PC-9 (cell line): ENCODE data around the gene AFF2. TPM values are rescaled to one million over a fixed set of nuclear protein-coding genes. Genes with fewer than 3 reads are reported as not detected.

Experiments used
- BruUV-seq: library from RNA; stranded (reverse); fragments of 400-500 nt; replicated peaks from 2 replicates; lab custom pipeline; 2021; lab: Mats Ljungman, UMichigan
- CTCF ChIA-PET: fragments of 300-600 bp; sonication (Branson Sonifier 250); formaldehyde crosslinking; loops from one replicate; lab custom pipeline; 2022; ENCODE audit warnings: antibody characterized with exemption; lab: Charles Lee
- POLR2A ChIA-PET: fragments of 300-600 bp; sonication (Branson Sonifier 250); formaldehyde crosslinking; loops from one replicate; lab custom pipeline; 2022; ENCODE audit warnings: antibody characterized with exemption; ENCODE audit not compliant: unreplicated experiment; lab: Charles Lee
- DNase-seq, 2 experiments: peaks; one replicate each; pipeline versions ENCODE4 v3.0.0 to v3.0.0-alpha.2; 2015 to 2022; ENCODE audit warnings: mixed read lengths in 1 of 2
- H2AFZ ChIP-seq: fragments of 200-600 bp; sonication (generic); 2 replicates; pipeline ENCODE4 v1.8.1; 2017; ENCODE audit warnings: antibody characterized with exemption
- H3F3A ChIP-seq: fragments of 200-600 bp; sonication (generic); 2 replicates; pipeline ENCODE4 v1.8.1; 2017; ENCODE audit warnings: antibody characterized with exemption, mild to moderate bottlenecking, low read depth; ENCODE audit not compliant: insufficient read depth
- H3K27ac ChIP-seq: fragments of 200-600 bp; sonication (generic); 2 replicates; pipeline ENCODE4 v1.6.1; 2016; ENCODE audit warnings: mixed run types
- H3K27me3 ChIP-seq: fragments of 200-600 bp; sonication (generic); 2 replicates; pipeline ENCODE4 v1.6.1; 2016; ENCODE audit warnings: low read depth, mixed run types; ENCODE audit not compliant: insufficient read depth
- H3K36me3 ChIP-seq: fragments of 200-600 bp; sonication (generic); 2 replicates; pipeline ENCODE4 v1.6.1; 2016; ENCODE audit warnings: low read depth, mixed run types
- H3K4me1 ChIP-seq: fragments of 200-600 bp; sonication (generic); replicated peaks from 2 replicates; pipeline ENCODE4 v1.6.1; 2016; ENCODE audit warnings: mixed run types; ENCODE audit not compliant: insufficient read depth
- H3K4me2 ChIP-seq: fragments of 200-600 bp; sonication (generic); 2 replicates; pipeline ENCODE4 v1.6.1; 2017; ENCODE audit warnings: mixed run types
- H3K4me3 ChIP-seq: fragments of 200-600 bp; sonication (generic); 2 replicates; pipeline ENCODE4 v1.6.1; 2016; ENCODE audit warnings: mixed run types
- H3K79me2 ChIP-seq: fragments of 200-600 bp; sonication (generic); 2 replicates; pipeline ENCODE4 v1.6.1; 2017; ENCODE audit warnings: low read depth, mixed run types
- H3K9me2 ChIP-seq: fragments of 200-600 bp; sonication (generic); 2 replicates; pipeline ENCODE4 v1.8.1; 2017; ENCODE audit warnings: mild to moderate bottlenecking; ENCODE audit not compliant: insufficient read depth
- H3K9me3 ChIP-seq: fragments of 200-600 bp; sonication (generic); 2 replicates; pipeline ENCODE4 v1.8.1; 2016; ENCODE audit warnings: low read depth; ENCODE audit not compliant: insufficient read depth
- H4K20me1 ChIP-seq: fragments of 200-600 bp; sonication (generic); 2 replicates; pipeline ENCODE4 v1.8.1; 2017; ENCODE audit not compliant: insufficient read depth
- CTCF ChIP-seq: fragments of 200-600 bp; sonication (generic); conservative IDR thresholded peaks from 2 replicates; pipeline ENCODE4 v1.6.1; 2017; ENCODE audit warnings: mixed run types, antibody characterized with exemption, mild to moderate bottlenecking, moderate library complexity
- EZH2 ChIP-seq: fragments of 200-600 bp; sonication (generic); IDR thresholded peaks from 2 replicates; pipeline ENCODE4 v1.8.0; 2017; ENCODE audit warnings: antibody characterized with exemption, low read depth
- intact Hi-C: fragments of 100-400 bp; cut with micrococcal nuclease; formaldehyde crosslinking; loops from one replicate; pipeline ENCODE4 v1.10.0; 2022; ENCODE audit not compliant: unreplicated experiment
- total RNA-seq: library from RNA; stranded (reverse); gene quantifications from 2 replicates; pipeline ENCODE4 v1.2.3, GENCODE V29; 2021

Gene AFF2
- total RNA-seq, 1 experiment from 2014 or later, result not detected

- Histone ChIP-seq H3K9me2 (no peaks in the 10 kb centered on the region), H3K79me2 (no peaks in the 10 kb centered on the region), H2AFZ (no peak overlapping the region), H3K4me3 (no peak overlapping the region), H4K20me1 (no peaks in the 10 kb centered on the region), H3K4me1 (no peaks in the 10 kb centered on the region), H3F3A (no peaks in the 10 kb centered on the region), H3K27me3 (no peaks in the 10 kb centered on the region), H3K36me3 (no peaks in the 10 kb centered on the region), H3K4me2 (no peak overlapping the region), H3K9me3 (no peaks in the 10 kb centered on the region), H3K27ac (no peak overlapping the region)
- no peak for DNase-seq
- TF ChIP-seq CTCF (no peak), EZH2 (no peak)
- ChIA-PET CTCF (no interaction called here), POLR2A (no interaction called here)
- no TSS peak for BruUV-seq
- intact Hi-C loops, result no loop called here
Measured at GRCh38 chrX:148633218-148633908, 132.9 kb downstream of the AFF2 start.

- POLR2A ChIA-PET, result no interaction called here
- Histone ChIP-seq H3K9me3 (no peaks in the 10 kb centered on the region), H3F3A (no peaks in the 10 kb centered on the region), H3K4me3 (no peak overlapping the region), H3K4me2 (no peak overlapping the region), H3K79me2 (no peaks in the 10 kb centered on the region), H3K4me1 (no peaks in the 10 kb centered on the region), H3K36me3 (no peaks in the 10 kb centered on the region), H3K27me3 (no peaks in the 10 kb centered on the region), H2AFZ (no peak overlapping the region), H3K9me2 (no peaks in the 10 kb centered on the region), H3K27ac (no peak overlapping the region), H4K20me1 (no peaks in the 10 kb centered on the region)
- CTCF ChIA-PET, result no interaction called here
- TF ChIP-seq CTCF (no peak), EZH2 (no peak)
- BruUV-seq, result no TSS peak
- intact Hi-C loops, result no loop called here
- DNase-seq, result peak in 1 of 2 experiments; percentile 15
Measured at GRCh38 chrX:148634591-148634990, 134.2 kb downstream of the AFF2 start.

GRCh38 chrX:148643460-148643859 lies 143.0 kb downstream of the AFF2 start:
- no peak overlapping the region for H3K4me2 ChIP-seq
- ChIA-PET POLR2A (no interaction called here), CTCF (no interaction called here)
- intact Hi-C loops, result no loop called here
- H3K4me3 ChIP-seq, result no peak overlapping the region
- BruUV-seq, result no TSS peak
- H3K4me1 ChIP-seq, result no peaks in the 10 kb centered on the region
- H3K36me3 ChIP-seq, result no peaks in the 10 kb centered on the region
- no peak overlapping the region for H2AFZ ChIP-seq
- no peak overlapping the region for H3K27ac ChIP-seq
- no peaks in the 10 kb centered on the region for H4K20me1 ChIP-seq
- TF ChIP-seq CTCF (no peak), EZH2 (no peak)
- no peaks in the 10 kb centered on the region for H3K9me3 ChIP-seq
- no peak for DNase-seq
- H3K9me2 ChIP-seq, result no peaks in the 10 kb centered on the region
- no peaks in the 10 kb centered on the region for H3F3A ChIP-seq
- H3K79me2 ChIP-seq, result no peaks in the 10 kb centered on the region
- no peaks in the 10 kb centered on the region for H3K27me3 ChIP-seq
